Sigmoid colon (tissue), 7 donors: ENCODE results near the gene CLDN10. TPM values are rescaled to one million over a fixed set of nuclear protein-coding genes. Genes with fewer than 3 reads are reported as not detected.

Source experiments
- DNase-seq: peaks from one replicate; pipeline ENCODE4 v3.0.0-alpha.2; 2019
- H3K27ac ChIP-seq, 4 donors: fragments of 200-600 bp; sonication (generic); one replicate each; pipeline ENCODE4 v1.5.1; 2016 to 2019; ENCODE audit warnings: mild to moderate bottlenecking in 1 of 4
- H3K27me3 ChIP-seq, 3 donors: fragments of 200-600 bp; sonication (generic); one replicate each; pipeline ENCODE4 v1.5.1; 2019; ENCODE audit warnings: mild to moderate bottlenecking in 1 of 3
- H3K36me3 ChIP-seq, 4 donors: fragments of 200-600 bp; sonication (generic); one replicate each; pipeline ENCODE4 v1.5.1; 2016 to 2019
- H3K4me1 ChIP-seq, 4 donors: fragments of 200-600 bp; sonication (generic); one replicate each; pipeline ENCODE4 v1.5.1; 2017 to 2019
- H3K4me3 ChIP-seq, 4 donors: fragments of 200-600 bp; sonication (generic); one replicate each; pipeline ENCODE4 v1.5.1; 2017 to 2019; ENCODE audit warnings: mild to moderate bottlenecking in 2 of 4, moderate library complexity in 1 of 4
- H3K9me3 ChIP-seq, 4 donors: fragments of 200-600 bp in 3 of 4; sonication (generic) in 3 of 4; one replicate each; pipeline versions ENCODE4 v1.5.1 to v1.6.1; 2013 to 2019
- CTCF ChIP-seq, 4 experiments: fragments of 450-650 bp in 3 of 4; fragments of 200-600 bp in 1 of 4; IDR thresholded peaks; one replicate each; pipeline ENCODE4 v1.5.1; 2016 to 2019; ENCODE audit warnings: antibody characterized with exemption in 4 of 4, mild to moderate bottlenecking in 3 of 4, moderate library complexity in 2 of 4
- EP300 ChIP-seq, 4 donors: sonication (generic); formaldehyde crosslinking; IDR thresholded peaks; one replicate each; pipeline ENCODE4 v1.6.1; 2017; ENCODE audit warnings: antibody characterized with exemption in 4 of 4
- POLR2A ChIP-seq, 2 donors: fragments of 450-650 bp; IDR thresholded peaks; one replicate each; pipeline ENCODE4 v1.6.1; 2016; ENCODE audit warnings: antibody characterized with exemption in 2 of 2, mild to moderate bottlenecking in 2 of 2, moderate library complexity in 2 of 2
- POLR2AphosphoS5 ChIP-seq, 4 donors: sonication (generic); formaldehyde crosslinking; IDR thresholded peaks; one replicate each; pipeline ENCODE4 v1.6.1; 2017; ENCODE audit warnings: antibody characterized with exemption in 4 of 4
- WGBS, 2 donors: extraction: QIAGEN DNeasy Blood & Tissue Kit; methylation state at CpG; one replicate each; pipeline ENCODE4 v1.1.7; 2013; 5-methylcytosine and 5-hydroxymethylcytosine counted together
- intact Hi-C: fragments of 100-400 bp; cut with DNase I; formaldehyde crosslinking; loops from one replicate; pipeline ENCODE4 v1.15.1; 2023
- polyA plus RNA-seq, 3 donors: library from polyadenylated mRNA; stranded (reverse); fragments of 200-250 nt; gene quantifications; one replicate each; pipeline ENCODE4 v1.2.3, GENCODE V29; 2013
- total RNA-seq, 4 donors: library from RNA; depleted of rRNA; stranded (reverse); fragments of >200 nt; gene quantifications; one replicate each; pipeline ENCODE4 v1.1.0, GENCODE V29; 2016
- donor health status: healthy with polysubstance abuse.
- donor health status: Bipolar disorder and iron deficiency.
- donor health status: healthy.

CLDN10 gene
- total and polyA plus RNA-seq, 7 donors = 0.20 to 1.5 (median 0.36) TPM; not detected in 4

DNA sequence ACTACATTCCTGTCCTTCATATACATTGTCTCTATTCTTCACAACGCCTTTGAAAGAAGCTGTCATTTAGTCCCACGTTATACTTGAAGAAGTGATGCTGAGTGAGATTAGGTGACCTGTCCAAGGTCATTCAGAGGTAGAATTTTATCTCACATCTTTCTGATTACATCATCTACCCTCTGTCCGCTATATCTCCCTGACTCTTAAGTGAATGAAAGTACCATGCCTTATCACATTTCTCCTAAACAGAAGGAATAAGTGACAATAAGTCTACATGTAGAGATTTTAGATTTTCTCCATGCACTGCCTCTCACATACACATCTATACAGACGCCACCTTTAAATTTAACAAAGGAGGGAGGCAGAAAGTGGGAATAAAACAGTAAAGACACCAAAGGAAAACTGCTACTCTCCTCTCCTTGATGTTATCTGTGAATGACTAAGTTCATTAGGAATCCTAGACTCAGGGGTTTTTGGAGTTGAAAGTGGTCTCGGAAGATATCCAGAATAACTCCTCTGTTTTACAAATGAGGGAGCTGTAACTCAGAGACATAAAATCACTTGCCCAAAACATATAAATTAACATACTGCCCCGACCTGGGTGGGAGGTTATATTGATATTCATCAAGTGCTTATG lies 4.9 kb upstream of the CLDN10 start:
- DNase-seq = no peak
- H3K9me3 ChIP-seq = no peaks in the 10 kb centered on the region
- intact Hi-C loops = no loop called here
- peaks cover 4 to 26% (median 12%) of the 10 kb centered on the region in 3 donors for H3K27me3 ChIP-seq
- peaks cover 0 to 6% (median 5%) of the 10 kb centered on the region in 4 donors for H3K4me1 ChIP-seq
- H3K36me3 ChIP-seq = no peaks in the 10 kb centered on the region
- no peak overlapping the region for H3K27ac ChIP-seq
- no peak overlapping the region for H3K4me3 ChIP-seq
- TF ChIP-seq POLR2AphosphoS5 (IDR thresholded peaks at IDR 0.05) = no peak
- no peak for TF ChIP-seq POLR2A (IDR thresholded peaks at IDR 0.05)
- TF ChIP-seq CTCF (IDR thresholded peaks at IDR 0.05) = no peak
- TF ChIP-seq EP300 (IDR thresholded peaks at IDR 0.05) = no peak
- WGBS, 2 donors = 70 to 78% methylated on average over 6 of the region's 6 CpGs

DNA sequence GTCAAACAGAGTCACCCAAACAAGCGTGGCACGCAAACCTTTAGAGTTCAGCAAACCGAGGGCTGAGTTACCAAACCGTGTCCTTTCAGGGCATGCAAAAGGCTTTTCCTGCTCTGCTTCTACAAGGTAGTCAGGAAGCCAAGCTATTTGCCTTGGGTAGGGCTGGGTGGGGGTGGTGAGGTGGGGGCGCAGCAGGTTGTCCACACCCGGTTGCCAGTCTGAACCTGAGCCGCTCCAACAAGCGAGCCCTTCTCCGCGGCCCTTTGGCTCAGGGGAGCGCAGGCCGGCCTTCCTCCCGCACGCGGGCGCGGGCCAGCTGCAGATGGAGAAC lies 347 bp upstream of the CLDN10 start:
- H3K27me3 ChIP-seq = peaks cover 18 to 36% (median 26%) of the 10 kb centered on the region in 3 donors
- peaks cover 0 to 14% (median 11%) of the 10 kb centered on the region in 4 donors for H3K4me1 ChIP-seq
- H3K9me3 ChIP-seq = no peaks in the 10 kb centered on the region
- WGBS, 2 donors = 20 to 21% methylated on average over 17 of the region's 17 CpGs
- H3K36me3 ChIP-seq = no peaks in the 10 kb centered on the region
- peak overlapping the region in 1 of 4 donors; percentile 5 for H3K4me3 ChIP-seq
- no peak overlapping the region for H3K27ac ChIP-seq
- TF ChIP-seq EP300 (IDR thresholded peaks at IDR 0.05) (no peak), CTCF (IDR thresholded peaks at IDR 0.05) (no peak), POLR2A (IDR thresholded peaks at IDR 0.05) (no peak), POLR2AphosphoS5 (IDR thresholded peaks at IDR 0.05) (no peak)
- no peak for DNase-seq
- intact Hi-C loops = no loop called here

GRCh38 chr13:95553581-95554385 lies 1.3 kb downstream of the CLDN10 start:
- H3K4me1 ChIP-seq = peaks cover 0 to 14% (median 11%) of the 10 kb centered on the region in 4 donors
- no peaks in the 10 kb centered on the region for H3K9me3 ChIP-seq
- TF ChIP-seq CTCF (IDR thresholded peaks at IDR 0.05) = no peak
- peak in 1 of 4 donors; percentile 34 for TF ChIP-seq POLR2AphosphoS5 (IDR thresholded peaks at IDR 0.05)
- DNase-seq = no peak
- H3K4me3 ChIP-seq = no peak overlapping the region
- peaks cover 18 to 35% (median 26%) of the 10 kb centered on the region in 3 donors for H3K27me3 ChIP-seq
- H3K36me3 ChIP-seq = no peaks in the 10 kb centered on the region
- no peak overlapping the region for H3K27ac ChIP-seq
- intact Hi-C loops = no loop called here
- WGBS, 2 donors = 7 to 16% methylated on average over 29 of the region's 29 CpGs

GRCh38 chr13:95557013-95557412 lies 4.5 kb downstream of the CLDN10 start:
- TF ChIP-seq POLR2A (IDR thresholded peaks at IDR 0.05) (no peak), POLR2AphosphoS5 (IDR thresholded peaks at IDR 0.05) (no peak), EP300 (IDR thresholded peaks at IDR 0.05) (no peak), CTCF (IDR thresholded peaks at IDR 0.05) (no peak)
- intact Hi-C loops = no loop called here
- DNase-seq = no peak
- H3K27ac ChIP-seq = no peak overlapping the region
- peaks cover 18 to 24% (median 20%) of the 10 kb centered on the region in 3 donors for H3K27me3 ChIP-seq
- no peak overlapping the region for H3K4me3 ChIP-seq
- H3K4me1 ChIP-seq = peaks cover 0 to 14% (median 11%) of the 10 kb centered on the region in 4 donors
- H3K9me3 ChIP-seq = no peaks in the 10 kb centered on the region
- H3K36me3 ChIP-seq = no peaks in the 10 kb centered on the region
